Measurements from ENCODE around the gene TTYH1.

TTYH1 gene

GRCh38 chr19:54485851-54486250 lies 70.6 kb downstream of the TTYH1 start:
- no peak for TF ChIP-seq RAD21 (IDR thresholded peaks at IDR 0.05; ENCODE audit: low read depth)
- no peak for TF ChIP-seq TCF12 (IDR thresholded peaks at IDR 0.05; ENCODE audit: low read depth)
- TF ChIP-seq EGR1 (IDR thresholded peaks at IDR 0.05), result no peak
- no peak for TF ChIP-seq REST (IDR thresholded peaks at IDR 0.05; ENCODE audit: low read depth)
- no peak for TF ChIP-seq TAF1 (IDR thresholded peaks at IDR 0.05; ENCODE audit: low read depth)
- TF ChIP-seq TEAD4 (IDR thresholded peaks at IDR 0.05), result no peak
- no peak for TF ChIP-seq ZBTB7A (IDR thresholded peaks at IDR 0.05; ENCODE audit: low read depth)

All from Ishikawa (cell line).